GM18502 (cell line): ENCODE data around the gene EYA3.
"Not testable (repeated sequence)": the region's sequence is repeated elsewhere in the genome, so short reads cannot be mapped to it uniquely, and the experiment has no call there.

Experiments used
- ATAC-seq: cut with Tn5 transposase; IDR thresholded peaks from one replicate; pipeline ENCODE4 v1.9.1; 2021; ENCODE audit warnings: mild to moderate bottlenecking; ENCODE audit not compliant: unreplicated experiment, poor library complexity

Gene EYA3

DNA sequence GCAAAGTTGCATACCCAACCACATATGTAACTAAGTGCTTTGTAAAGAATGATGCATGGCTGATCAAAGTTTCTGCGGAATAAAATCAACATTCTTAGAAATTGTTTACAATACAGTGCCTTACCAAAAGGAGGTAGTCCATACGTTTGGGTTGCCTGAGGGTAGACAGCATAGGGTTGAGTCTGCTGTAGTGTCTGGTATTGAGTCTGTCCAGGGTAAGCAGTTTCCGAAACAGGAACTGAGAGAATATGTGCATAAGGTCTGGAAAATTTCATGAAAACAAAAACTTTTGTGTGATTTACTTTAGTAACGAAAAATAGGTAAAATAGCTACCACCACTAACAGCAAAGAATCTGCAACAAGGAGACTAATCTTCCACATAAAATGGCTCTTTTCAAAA lies 53.0 kb downstream of the EYA3 start:
- no peak for ATAC-seq

- ATAC-seq, result no peak
Measured at GRCh38 chr1:28032281-28032680, 56.1 kb downstream of the EYA3 start.

DNA sequence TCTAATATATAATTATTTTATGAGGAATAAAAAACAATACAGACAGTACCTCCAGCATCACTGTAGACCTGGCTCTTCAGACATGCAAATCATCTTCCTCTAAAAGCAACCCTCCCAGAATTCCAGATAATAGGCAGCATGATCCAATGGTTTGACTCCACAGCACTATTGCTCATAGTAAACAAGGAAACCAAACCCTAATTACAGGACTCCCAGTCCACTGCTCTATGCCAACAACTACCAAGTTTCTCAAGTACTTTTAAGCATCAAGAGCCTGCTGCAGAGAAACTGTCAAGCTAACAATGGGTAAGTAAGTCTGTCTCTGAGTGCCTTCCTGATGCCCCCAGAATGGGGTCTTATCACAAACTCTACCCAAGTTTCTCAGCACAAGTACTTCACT lies 57.2 kb downstream of the EYA3 start:
- no peak for ATAC-seq

DNA sequence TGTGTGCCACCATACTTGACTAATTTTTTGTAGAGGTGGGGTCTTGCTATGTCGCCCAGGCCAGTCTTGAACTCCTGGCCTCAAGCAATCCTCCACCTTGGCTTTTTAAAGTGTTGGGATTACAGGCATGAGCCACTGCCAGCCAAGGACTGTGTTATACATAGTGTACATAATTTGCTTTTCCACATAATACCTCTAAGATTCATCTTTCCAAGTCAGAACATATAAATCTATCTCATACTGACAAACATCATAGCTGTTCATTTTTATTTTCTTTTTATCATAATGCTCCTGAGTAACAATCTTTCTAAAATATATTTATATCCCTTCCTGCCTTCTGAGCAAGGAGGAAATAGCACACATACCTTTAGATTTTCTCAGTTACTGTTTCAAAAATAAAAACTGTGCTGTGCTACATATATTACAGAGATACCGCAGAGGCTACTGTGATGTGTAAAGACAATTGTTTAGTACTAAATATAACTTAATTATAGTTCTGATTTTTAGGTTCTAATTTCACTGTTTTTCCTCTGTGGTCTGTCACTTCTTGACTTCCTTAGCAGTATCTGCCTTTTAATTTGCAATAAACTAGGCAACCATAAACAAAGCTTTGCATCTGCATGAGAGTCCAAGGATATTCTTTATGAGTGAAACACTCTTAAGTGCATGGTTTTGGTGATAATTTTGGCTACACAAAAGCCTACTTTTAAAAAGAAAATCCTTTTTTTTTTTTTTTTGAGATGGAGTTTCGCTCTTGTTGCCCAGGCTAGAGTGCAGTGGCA lies 59.3 kb downstream of the EYA3 start:
- ATAC-seq, result no peak

DNA sequence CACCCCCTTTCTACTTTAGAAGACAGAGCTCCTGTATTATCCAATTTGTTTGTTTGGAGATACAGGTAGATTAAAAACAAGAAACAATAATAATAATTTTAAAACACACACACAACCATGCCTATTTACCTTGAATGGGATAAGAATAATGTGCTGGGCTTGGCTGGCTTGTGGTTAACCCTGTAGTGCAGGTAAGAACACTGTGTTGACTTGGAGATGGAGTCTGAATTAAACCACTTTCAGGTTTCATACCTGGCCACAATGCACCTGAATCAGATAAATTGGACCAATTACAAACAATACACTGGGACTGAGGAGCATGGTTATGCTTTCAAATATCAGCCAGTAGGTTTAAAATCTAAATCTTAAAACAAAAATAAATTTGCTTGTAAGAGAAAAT lies 60.8 kb downstream of the EYA3 start:
- ATAC-seq, result no peak

DNA sequence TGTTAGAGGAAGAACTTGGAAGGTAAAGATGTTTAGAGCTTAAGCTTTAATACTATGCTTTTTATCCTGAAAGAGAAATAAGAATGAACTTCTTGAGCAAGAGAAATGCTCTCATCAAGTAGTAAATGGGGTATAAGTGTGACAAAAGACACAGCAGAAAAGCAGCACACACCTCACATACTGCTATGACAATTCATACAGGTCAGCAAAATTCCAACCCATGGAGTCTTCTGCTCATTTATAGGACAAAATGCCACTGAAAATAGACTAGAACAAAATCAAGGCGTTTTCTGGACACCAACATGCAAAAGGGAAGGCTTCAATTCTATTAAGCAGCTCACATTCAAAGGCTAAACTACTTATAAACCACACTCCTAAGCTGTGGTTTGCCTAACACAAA lies 61.2 kb downstream of the EYA3 start:
- no peak for ATAC-seq

- ATAC-seq, result no peak
Measured at GRCh38 chr1:28026329-28026728, 62.1 kb downstream of the EYA3 start.

GRCh38 chr1:28021064-28021463 lies 67.3 kb downstream of the EYA3 start:
- no peak for ATAC-seq

- no peak for ATAC-seq
Measured at GRCh38 chr1:28010969-28011368, 77.4 kb downstream of the EYA3 start.

DNA sequence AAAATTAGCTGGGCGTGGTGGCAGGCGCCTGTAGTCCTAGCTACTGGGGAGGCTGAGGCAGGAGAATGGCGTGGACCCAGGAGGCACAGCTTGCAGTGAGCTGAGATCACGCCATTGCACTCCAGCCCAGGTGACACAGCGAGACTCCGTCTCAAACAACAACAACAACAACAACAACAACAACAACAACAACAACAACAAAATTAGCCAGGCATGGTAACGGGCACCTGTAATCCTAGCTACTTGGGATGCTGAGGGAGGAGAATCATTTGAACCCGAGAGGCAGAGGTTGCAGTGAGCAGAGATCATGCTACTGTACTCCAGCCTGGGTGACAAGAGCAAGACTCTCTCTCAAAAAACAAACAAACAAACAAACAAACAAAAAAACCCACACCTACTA lies 85.3 kb downstream of the EYA3 start:
- not testable (repeated sequence) for ATAC-seq

DNA sequence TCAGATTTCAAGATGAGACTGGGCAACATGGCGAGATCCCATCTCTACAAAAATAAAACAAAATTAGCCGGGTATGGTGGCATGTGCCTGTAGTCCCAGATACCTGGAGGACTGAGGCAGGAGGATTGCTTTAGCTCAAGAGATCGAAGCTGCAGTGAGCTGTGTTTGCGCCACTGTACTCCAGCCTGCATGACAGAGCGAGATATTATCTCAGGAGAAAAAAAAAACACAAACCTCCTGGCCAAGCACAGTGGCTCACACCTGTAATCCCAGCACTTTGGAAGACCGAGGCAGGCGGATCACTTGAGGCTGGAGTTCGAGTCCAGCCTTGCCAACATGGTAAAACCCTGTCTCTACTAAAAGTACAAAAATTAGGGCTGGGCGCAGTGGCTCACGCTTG lies 85.8 kb downstream of the EYA3 start:
- no peak for ATAC-seq

- no peak for ATAC-seq
Measured at GRCh38 chr1:27999055-27999454, 89.4 kb downstream of the EYA3 start.

GRCh38 chr1:27994526-27994925 lies 93.9 kb downstream of the EYA3 start:
- not testable (repeated sequence) for ATAC-seq

GRCh38 chr1:27994060-27994459 lies 94.3 kb downstream of the EYA3 start:
- no peak for ATAC-seq

DNA sequence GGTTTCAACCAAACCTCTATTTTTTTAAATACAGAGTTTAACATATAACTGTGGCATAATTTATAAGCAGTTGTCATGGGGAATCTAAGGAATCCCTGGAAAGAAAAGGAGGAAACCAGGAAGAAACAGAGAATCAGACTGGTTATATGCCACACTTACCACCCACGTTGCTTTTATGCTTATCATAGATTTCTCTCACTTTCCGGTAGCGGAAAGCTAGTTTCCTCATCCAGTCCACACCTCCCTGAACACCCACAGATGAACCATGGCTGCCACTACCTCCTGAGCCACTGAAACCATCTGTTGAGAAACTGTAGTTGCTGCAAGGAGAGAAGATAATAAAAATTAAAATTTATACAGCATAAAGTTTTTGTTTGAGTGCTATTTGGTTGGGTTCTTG lies 95.2 kb downstream of the EYA3 start:
- no peak for ATAC-seq

DNA sequence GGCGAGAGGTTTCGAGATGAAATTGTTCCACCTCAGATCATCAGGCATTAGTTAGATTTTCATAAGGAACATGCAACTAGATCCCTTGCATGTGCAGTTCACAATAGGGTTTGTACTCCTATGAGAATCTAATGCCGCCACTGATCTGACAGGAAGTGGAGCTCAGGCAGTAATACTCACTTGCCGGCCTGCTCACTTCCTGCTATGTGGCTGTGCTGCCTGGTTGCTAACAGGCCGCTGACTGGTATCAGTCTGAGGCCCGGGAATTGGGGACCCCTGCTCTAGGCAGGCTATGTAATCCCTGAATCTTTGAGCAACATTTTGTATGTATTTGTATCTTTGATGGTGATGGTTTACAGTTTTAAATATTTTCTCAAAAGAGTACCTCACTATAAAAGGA lies 96.1 kb downstream of the EYA3 start:
- ATAC-seq, result no peak

- no peak for ATAC-seq
Measured at GRCh38 chr1:27990920-27991537, 97.4 kb downstream of the EYA3 start.

GRCh38 chr1:27981145-27981544 lies 107.3 kb downstream of the EYA3 start:
- ATAC-seq, result no peak

GRCh38 chr1:27980216-27980845 lies 108.1 kb downstream of the EYA3 start:
- ATAC-seq, result no peak

DNA sequence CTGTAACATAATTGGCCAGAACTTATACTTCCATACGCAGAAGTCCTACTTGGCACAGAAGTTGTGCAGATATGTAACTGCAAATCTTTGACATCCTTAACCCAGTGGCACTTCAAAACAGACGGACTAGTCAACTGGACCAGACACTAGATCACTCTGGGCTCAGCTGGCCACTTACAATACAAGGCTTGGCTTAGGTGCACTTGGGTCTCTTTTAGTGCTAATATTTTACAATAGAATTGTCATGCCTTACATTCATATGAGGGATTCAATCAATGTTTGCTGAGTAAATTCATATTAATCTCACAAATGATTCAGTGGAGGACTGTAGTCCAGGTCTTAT lies 108.6 kb downstream of the EYA3 start:
- no peak for ATAC-seq

DNA sequence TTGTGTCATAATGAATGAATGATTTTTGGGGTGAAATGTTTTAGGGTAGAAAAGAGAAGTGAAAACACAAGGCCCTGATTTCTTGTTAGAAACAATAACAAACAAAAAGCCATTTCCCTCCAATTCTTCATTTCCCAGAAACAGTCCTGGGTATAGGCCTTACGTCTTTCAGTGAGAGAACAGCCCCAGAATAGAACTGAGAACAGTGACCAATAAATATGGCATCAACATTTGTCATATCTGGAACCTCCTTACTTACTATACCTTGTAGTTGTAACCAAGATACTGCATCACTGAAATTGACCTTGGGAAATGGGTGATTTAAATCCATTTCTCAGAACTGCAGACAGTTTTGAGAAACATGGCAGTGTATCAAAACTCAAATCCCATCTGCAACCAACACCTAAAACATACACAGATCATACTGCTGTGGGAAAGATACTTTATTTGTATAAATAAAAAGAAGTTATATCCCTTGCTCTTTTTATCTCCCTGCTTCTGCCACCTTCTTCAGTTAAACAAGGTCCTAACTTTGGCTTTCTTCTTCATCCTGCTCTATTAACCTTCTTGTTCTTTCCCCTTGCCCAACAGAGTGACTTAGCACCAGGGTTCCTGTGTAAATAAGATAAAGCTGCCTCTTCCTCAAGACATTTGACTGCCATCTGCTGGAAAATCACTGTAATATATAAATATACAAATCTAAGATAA lies 109.1 kb downstream of the EYA3 start:
- no peak for ATAC-seq
